Activated T-cell treated with anti-CD3 and anti-CD28 coated beads, Interleukin-2, amount 50 U/mL, for 72 hours (primary cell): Measurements from ENCODE around the gene PTPRD. TPM values are rescaled to one million over a fixed set of nuclear protein-coding genes. Genes with fewer than 3 reads are reported as not detected.

Source experiments
- ATAC-seq, 2 donors: fragments of 150-1000 bp; cut with Tn5 transposase; replicated peaks in 1 of 2; 2 replicates each; pipeline ENCODE4 v1.10.0; 2021; ENCODE audit warnings: moderate library complexity in 2 of 2, mild to moderate bottlenecking in 1 of 2
- DNase-seq, 2 donors: peaks; one replicate each; pipeline ENCODE4 v3.0.0; 2021 to 2022; ENCODE audit warnings: mixed read lengths in 1 of 2
- H3K27ac Mint-ChIP-seq: one replicate; pipeline ENCODE4 v1.8.0; 2022; ENCODE audit warnings: mild to moderate bottlenecking, moderate library complexity, mixed read lengths
- H3K27me3 Mint-ChIP-seq: one replicate; pipeline ENCODE4 v1.8.0; 2022; ENCODE audit warnings: low read depth, mixed read lengths
- H3K36me3 Mint-ChIP-seq, 2 donors: one replicate each; pipeline ENCODE4 v1.8.0; 2022; ENCODE audit warnings: mixed read lengths in 2 of 2, mild to moderate bottlenecking in 1 of 2; ENCODE audit not compliant: insufficient read depth in 2 of 2
- H3K4me1 Mint-ChIP-seq: one replicate; pipeline ENCODE4 v1.8.0; 2022; ENCODE audit warnings: low read depth, mixed read lengths
- H3K4me3 Mint-ChIP-seq, 2 donors: one replicate each; pipeline ENCODE4 v1.8.0; 2022; ENCODE audit warnings: mild to moderate bottlenecking in 2 of 2, mixed read lengths in 2 of 2, moderate library complexity in 2 of 2
- H3K9me3 Mint-ChIP-seq, 2 donors: one replicate each; pipeline ENCODE4 v1.8.0; 2022; ENCODE audit warnings: mixed read lengths in 2 of 2
- total RNA-seq, 2 donors: library from RNA; stranded (reverse); gene quantifications; one replicate each; pipeline ENCODE4 v1.2.3, GENCODE V29; 2022

PTPRD gene
- total RNA-seq, 2 donors from 2014 or later, result 0.44 TPM; not detected in 1

- peaks cover 1 to 5% of the 10 kb centered on the region in 2 donors for H3K9me3 Mint-ChIP-seq
- H3K36me3 Mint-ChIP-seq, result no peaks in the 10 kb centered on the region
- ATAC-seq, result no peak
- no peaks in the 10 kb centered on the region for H3K4me1 Mint-ChIP-seq
- no peaks in the 10 kb centered on the region for H3K27me3 Mint-ChIP-seq
- H3K27ac Mint-ChIP-seq, result no peak overlapping the region
- no peak for DNase-seq
- H3K4me3 Mint-ChIP-seq, result no peak overlapping the region
Observed at GRCh38 chr9:9523476-9524139, 1089.2 kb downstream of the PTPRD start.

DNA sequence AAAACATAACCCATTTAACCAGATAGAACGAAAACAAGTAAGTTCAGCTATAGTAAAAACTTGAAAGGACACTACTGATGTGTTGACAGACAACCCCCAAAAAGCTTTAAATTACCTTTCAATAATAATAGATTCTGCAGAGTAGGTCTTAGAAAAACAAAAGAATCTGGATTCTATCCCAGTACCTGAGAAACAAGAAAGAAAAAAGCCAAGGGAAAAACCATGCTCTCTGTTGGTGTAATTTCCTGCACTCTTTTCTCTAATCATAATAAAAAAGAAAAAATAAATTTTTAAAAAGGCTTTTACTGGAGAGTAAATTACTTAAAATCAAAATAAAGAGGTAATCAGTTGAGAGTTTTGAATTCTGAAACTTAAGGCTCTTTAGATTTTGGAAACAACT, 1090.4 kb downstream of the PTPRD start:
- no peak overlapping the region for H3K4me3 Mint-ChIP-seq
- no peaks in the 10 kb centered on the region for H3K27me3 Mint-ChIP-seq
- DNase-seq, result no peak

DNA sequence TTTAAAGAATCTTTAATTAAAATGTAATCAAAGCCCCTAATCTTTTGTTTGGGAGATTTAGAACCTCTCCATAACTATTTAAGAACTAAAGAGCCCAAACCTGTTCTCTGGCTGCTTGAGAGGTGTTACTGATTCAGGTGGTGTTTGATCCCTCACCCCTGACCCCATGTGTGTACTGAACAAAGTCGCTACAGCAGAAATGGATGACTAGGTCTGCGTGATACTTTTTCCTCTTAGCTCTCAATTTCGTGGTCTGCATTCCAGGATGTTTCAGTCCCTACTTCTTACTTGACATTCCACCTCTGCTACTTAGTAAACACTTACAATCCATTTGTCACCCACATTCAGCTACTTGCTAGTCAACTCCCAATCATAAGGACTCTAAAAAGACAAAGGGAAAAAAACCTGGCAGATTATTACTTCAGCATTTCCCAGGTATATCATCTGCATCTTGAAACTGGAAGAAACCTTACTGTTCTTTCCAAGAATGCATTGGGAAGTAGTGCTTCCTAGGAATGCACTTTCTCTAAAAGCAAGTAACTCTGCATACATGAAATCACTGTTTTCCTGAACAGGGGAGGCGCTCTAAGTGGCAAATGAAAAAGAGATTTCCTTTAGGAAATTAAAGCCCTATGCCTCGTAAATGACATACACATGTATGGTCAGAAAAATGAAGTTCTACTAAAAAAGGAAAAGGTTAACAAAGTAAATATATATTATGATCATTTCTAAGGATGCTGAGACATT, 1091.6 kb downstream of the PTPRD start:
- H3K4me3 Mint-ChIP-seq, result no peak overlapping the region
- no peak for ATAC-seq
- H3K9me3 Mint-ChIP-seq, result peaks cover 1 to 5% of the 10 kb centered on the region in 2 donors
- H3K4me1 Mint-ChIP-seq, result no peaks in the 10 kb centered on the region
- DNase-seq, result no peak
- no peaks in the 10 kb centered on the region for H3K27me3 Mint-ChIP-seq
- no peak overlapping the region for H3K27ac Mint-ChIP-seq
- H3K36me3 Mint-ChIP-seq, result no peaks in the 10 kb centered on the region

More for the DNA sequence above, 1090.4 kb downstream of the PTPRD start:
- H3K9me3 Mint-ChIP-seq, result peaks cover 1 to 5% of the 10 kb centered on the region in 2 donors
- H3K27ac Mint-ChIP-seq, result no peak overlapping the region
- no peaks in the 10 kb centered on the region for H3K36me3 Mint-ChIP-seq
- no peak for ATAC-seq
- H3K4me1 Mint-ChIP-seq, result no peaks in the 10 kb centered on the region

- Mint-ChIP-seq H3K4me1 (no peaks in the 10 kb centered on the region), H3K36me3 (no peaks in the 10 kb centered on the region), H3K27ac (no peak overlapping the region), H3K9me3 (peaks cover 5 to 12% of the 10 kb centered on the region in 2 donors), H3K27me3 (no peaks in the 10 kb centered on the region), H3K4me3 (no peak overlapping the region)
- ATAC-seq (no peak), DNase-seq (no peak)
Observed at GRCh38 chr9:9504869-9505268, 1107.9 kb downstream of the PTPRD start.

DNA sequence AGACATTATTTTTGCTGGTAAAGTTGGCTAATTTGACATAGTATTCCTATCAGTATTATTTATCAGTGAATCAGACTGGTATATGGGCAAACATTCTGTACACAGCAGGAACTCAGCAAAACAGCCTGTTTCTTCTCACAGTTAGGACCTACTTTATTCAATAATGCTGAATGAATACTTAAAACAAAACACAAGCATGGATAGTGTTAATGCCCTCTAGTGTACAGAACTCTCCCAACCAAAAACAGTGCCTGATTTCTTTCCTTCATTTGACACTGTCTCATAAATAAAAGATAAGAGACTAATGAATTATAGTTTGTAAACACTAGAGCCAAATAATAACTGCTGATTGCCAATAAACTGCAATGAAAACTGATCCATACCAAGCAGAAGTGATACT, 1113.3 kb downstream of the PTPRD start:
- peaks cover 7 to 15% of the 10 kb centered on the region in 2 donors for H3K9me3 Mint-ChIP-seq
- no peak overlapping the region for H3K4me3 Mint-ChIP-seq
- no peaks in the 10 kb centered on the region for H3K4me1 Mint-ChIP-seq
- no peaks in the 10 kb centered on the region for H3K27me3 Mint-ChIP-seq
- no peaks in the 10 kb centered on the region for H3K36me3 Mint-ChIP-seq
- DNase-seq (no peak), ATAC-seq (no peak)
- H3K27ac Mint-ChIP-seq, result no peak overlapping the region

- no peak for ATAC-seq
- no peaks in the 10 kb centered on the region for H3K27me3 Mint-ChIP-seq
- no peak for DNase-seq
- peaks cover 0 to 2% of the 10 kb centered on the region in 2 donors for H3K36me3 Mint-ChIP-seq
- no peaks in the 10 kb centered on the region for H3K4me1 Mint-ChIP-seq
- no peak overlapping the region for H3K4me3 Mint-ChIP-seq
- H3K27ac Mint-ChIP-seq, result no peak overlapping the region
- peaks cover 6 to 17% of the 10 kb centered on the region in 2 donors for H3K9me3 Mint-ChIP-seq
Observed at GRCh38 chr9:9498846-9499245, 1114.0 kb downstream of the PTPRD start.

GRCh38 chr9:9498128-9498527, 1114.7 kb downstream of the PTPRD start:
- peaks cover 6 to 17% of the 10 kb centered on the region in 2 donors for H3K9me3 Mint-ChIP-seq

GRCh38 chr9:9494336-9494735, 1118.5 kb downstream of the PTPRD start:
- DNase-seq (no peak), ATAC-seq (no peak)
- Mint-ChIP-seq H3K4me1 (no peaks in the 10 kb centered on the region), H3K4me3 (no peak overlapping the region), H3K27me3 (no peaks in the 10 kb centered on the region), H3K27ac (no peak overlapping the region), H3K36me3 (peaks cover 0 to 2% of the 10 kb centered on the region in 2 donors), H3K9me3 (peaks cover 8 to 19% of the 10 kb centered on the region in 2 donors)

More at GRCh38 chr9:9498128-9498527, 1114.7 kb downstream of the PTPRD start:
- no peak overlapping the region for H3K4me3 Mint-ChIP-seq
- DNase-seq (no peak), ATAC-seq (no peak)
- no peaks in the 10 kb centered on the region for H3K27me3 Mint-ChIP-seq
- no peak overlapping the region for H3K27ac Mint-ChIP-seq
- H3K4me1 Mint-ChIP-seq, result no peaks in the 10 kb centered on the region
- H3K36me3 Mint-ChIP-seq, result peaks cover 0 to 2% of the 10 kb centered on the region in 2 donors

DNA sequence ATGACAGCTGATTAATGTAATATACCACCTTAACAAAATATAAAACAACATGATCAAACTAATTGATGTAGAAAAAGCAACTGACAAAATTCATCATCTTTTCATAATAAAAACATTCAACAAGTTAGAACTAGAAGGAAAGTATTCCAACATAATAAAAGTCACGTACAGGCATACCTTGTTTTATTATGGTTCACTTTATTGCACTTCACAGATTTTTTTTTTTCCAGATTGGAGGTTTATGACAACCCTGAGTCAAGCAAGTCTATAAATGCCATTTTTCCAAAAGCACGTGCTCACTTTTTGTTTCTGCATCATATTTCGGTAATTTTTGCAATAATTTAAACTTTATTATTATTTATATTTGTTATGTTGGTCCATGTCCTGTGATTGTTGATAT, 1120.3 kb downstream of the PTPRD start:
- Mint-ChIP-seq H3K4me1 (no peaks in the 10 kb centered on the region), H3K4me3 (no peak overlapping the region), H3K9me3 (peaks cover 8 to 17% of the 10 kb centered on the region in 2 donors), H3K36me3 (peaks cover 0 to 2% of the 10 kb centered on the region in 2 donors), H3K27me3 (no peaks in the 10 kb centered on the region), H3K27ac (no peak overlapping the region)
- DNase-seq, result no peak
- ATAC-seq, result no peak

DNA sequence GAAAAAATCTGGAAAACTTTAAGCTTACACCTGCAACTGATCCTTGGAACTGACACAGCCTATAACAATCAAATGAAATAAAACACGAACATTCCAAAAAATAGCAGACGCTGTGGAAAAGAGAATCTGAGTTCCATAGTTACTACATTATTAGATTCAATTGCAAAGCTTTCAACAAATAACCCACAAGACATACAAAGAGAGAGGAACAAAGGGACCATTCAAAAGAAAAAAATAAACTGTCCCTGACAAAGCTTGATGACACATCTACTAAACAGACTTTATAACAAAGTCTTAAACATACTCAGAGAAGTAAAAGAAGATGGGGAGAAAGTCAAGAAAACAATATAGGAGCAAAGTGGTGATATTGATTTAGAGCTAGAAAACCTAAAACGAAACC, 1123.6 kb downstream of the PTPRD start:
- Mint-ChIP-seq H3K36me3 (peaks cover 0 to 1% of the 10 kb centered on the region in 2 donors), H3K27me3 (no peaks in the 10 kb centered on the region), H3K4me3 (no peak overlapping the region), H3K9me3 (peaks cover 5 to 11% of the 10 kb centered on the region in 2 donors), H3K4me1 (no peaks in the 10 kb centered on the region), H3K27ac (no peak overlapping the region)
- ATAC-seq (no peak), DNase-seq (no peak)

GRCh38 chr9:9483175-9483574, 1129.6 kb downstream of the PTPRD start:
- Mint-ChIP-seq H3K36me3 (no peaks in the 10 kb centered on the region), H3K4me3 (no peak overlapping the region), H3K27ac (no peak overlapping the region), H3K4me1 (no peaks in the 10 kb centered on the region), H3K9me3 (peaks cover 4 to 6% of the 10 kb centered on the region in 2 donors), H3K27me3 (no peaks in the 10 kb centered on the region)
- DNase-seq (no peak), ATAC-seq (no peak)

DNA sequence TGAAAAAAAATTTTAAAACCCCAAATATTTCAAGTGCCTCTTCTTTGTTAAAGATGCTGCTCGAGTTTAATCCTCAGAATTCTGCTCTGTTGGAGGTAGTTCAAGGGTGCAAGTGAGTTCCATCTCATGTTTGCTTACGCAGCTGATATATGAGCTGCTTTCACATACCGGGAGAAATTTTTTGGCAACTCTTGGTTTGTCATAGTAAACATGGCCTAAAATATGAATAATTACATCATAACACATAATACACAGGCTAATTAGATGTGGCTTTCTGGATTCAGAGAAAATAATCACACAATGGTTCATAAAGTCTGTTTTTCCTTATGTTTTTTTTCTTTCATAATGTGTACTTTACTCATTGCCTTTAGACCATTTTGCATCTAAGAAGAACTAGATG, 1134.1 kb downstream of the PTPRD start:
- no peak for DNase-seq
- ATAC-seq, result no peak
- Mint-ChIP-seq H3K9me3 (peaks cover 3 to 4% of the 10 kb centered on the region in 2 donors), H3K4me3 (no peak overlapping the region), H3K27ac (no peak overlapping the region), H3K36me3 (no peaks in the 10 kb centered on the region), H3K27me3 (no peaks in the 10 kb centered on the region), H3K4me1 (no peaks in the 10 kb centered on the region)

GRCh38 chr9:9469271-9469670, 1143.5 kb downstream of the PTPRD start:
- Mint-ChIP-seq H3K9me3 (peaks cover 0 to 1% of the 10 kb centered on the region in 2 donors), H3K36me3 (no peaks in the 10 kb centered on the region), H3K27me3 (no peaks in the 10 kb centered on the region), H3K27ac (no peak overlapping the region), H3K4me1 (no peaks in the 10 kb centered on the region), H3K4me3 (no peak overlapping the region)
- DNase-seq (no peak), ATAC-seq (no peak)
